Measurements from ENCODE around the gene PFKM.

The PFKM gene

DNA sequence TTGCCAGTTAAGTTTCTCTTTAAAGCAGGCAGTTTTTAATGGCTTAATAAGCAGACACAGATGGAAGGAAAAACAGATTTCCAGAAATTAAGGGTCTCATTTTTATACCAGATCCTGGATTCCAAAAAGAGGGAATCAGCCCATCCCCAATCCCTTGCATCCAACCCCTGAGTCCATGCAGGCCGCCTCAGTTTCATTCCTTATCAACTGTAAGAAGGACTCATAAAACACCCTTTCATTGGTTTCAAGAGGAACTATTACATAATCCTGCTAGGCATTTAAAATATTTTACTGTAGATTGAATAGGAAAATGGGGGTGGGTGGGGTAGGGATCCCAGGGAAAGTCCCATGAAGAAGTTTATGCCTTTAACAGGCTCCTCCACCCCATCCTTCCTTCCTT, 73.7 kb downstream of the PFKM start:
- no peak for DNase-seq

DNA sequence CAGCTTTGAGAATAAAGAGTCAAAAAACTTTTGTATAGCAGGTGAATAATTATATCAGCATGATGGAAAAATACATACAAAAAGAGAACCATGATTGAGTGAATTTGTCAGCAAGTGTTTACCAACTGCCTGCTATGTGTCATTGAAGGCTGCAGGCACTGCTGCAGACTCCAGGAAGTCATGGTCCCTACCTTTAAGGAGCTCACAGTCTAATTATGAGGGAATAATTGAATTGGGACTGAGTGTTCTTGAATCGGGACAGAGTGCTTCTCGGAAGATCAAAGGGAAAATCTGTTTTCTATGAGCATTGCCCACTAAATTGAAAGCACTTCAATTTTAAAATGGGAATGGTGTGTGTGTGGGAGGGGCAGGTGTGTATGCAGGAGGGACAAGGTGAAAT, 74.5 kb downstream of the PFKM start:
- no peak for DNase-seq

DNA sequence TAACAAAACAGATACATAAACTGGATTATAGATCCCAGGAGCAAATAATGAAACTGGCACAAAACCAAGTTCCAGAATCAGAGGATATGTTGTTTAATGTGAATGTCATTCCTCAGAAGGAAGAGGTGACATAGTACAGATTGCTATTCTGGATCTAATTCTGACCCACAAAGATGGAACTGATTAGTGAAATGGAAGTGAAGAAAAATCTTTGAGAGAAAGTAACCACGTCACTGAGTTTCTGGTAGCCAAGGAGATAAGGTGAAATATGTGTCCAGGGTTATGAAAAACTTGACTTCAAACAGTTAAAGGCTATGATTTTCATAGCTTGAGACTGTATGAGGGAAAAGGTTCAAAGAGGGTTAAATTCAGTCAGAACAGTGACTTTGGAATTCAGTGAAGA, 75.6 kb downstream of the PFKM start:
- DNase-seq, result no peak
